ENCODE data around the gene ALOX5.

GRCh38 chr10:45456822-45457221, 82.8 kb downstream of the ALOX5 start:
- no peak for TF ChIP-seq POLR2A (IDR thresholded peaks at IDR 0.05)
- TF ChIP-seq, protein P1, sequence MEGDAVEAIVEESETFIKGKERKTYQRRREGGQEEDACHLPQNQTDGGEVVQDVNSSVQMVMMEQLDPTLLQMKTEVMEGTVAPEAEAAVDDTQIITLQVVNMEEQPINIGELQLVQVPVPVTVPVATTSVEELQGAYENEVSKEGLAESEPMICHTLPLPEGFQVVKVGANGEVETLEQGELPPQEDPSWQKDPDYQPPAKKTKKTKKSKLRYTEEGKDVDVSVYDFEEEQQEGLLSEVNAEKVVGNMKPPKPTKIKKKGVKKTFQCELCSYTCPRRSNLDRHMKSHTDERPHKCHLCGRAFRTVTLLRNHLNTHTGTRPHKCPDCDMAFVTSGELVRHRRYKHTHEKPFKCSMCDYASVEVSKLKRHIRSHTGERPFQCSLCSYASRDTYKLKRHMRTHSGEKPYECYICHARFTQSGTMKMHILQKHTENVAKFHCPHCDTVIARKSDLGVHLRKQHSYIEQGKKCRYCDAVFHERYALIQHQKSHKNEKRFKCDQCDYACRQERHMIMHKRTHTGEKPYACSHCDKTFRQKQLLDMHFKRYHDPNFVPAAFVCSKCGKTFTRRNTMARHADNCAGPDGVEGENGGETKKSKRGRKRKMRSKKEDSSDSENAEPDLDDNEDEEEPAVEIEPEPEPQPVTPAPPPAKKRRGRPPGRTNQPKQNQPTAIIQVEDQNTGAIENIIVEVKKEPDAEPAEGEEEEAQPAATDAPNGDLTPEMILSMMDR (IDR thresholded peaks at IDR 0.05), result no peak
